NCI-H2107 treated with DMSO at 0.1 percent for 48 hours (cell line): ENCODE data around the gene LRP3.
A peak's percentile ranks its signal among the peaks of the same experiment; 100 is the strongest.
"Not testable (repeated sequence)": the region's sequence is repeated elsewhere in the genome, so short reads cannot be mapped to it uniquely, and the experiment has no call there.

Experiments
- DNase-seq: peaks from one replicate; lab custom pipeline; 2025; ENCODE audit not compliant: unreplicated experiment; lab: John Stamatoyannopoulos, UW

The LRP3 gene

DNA sequence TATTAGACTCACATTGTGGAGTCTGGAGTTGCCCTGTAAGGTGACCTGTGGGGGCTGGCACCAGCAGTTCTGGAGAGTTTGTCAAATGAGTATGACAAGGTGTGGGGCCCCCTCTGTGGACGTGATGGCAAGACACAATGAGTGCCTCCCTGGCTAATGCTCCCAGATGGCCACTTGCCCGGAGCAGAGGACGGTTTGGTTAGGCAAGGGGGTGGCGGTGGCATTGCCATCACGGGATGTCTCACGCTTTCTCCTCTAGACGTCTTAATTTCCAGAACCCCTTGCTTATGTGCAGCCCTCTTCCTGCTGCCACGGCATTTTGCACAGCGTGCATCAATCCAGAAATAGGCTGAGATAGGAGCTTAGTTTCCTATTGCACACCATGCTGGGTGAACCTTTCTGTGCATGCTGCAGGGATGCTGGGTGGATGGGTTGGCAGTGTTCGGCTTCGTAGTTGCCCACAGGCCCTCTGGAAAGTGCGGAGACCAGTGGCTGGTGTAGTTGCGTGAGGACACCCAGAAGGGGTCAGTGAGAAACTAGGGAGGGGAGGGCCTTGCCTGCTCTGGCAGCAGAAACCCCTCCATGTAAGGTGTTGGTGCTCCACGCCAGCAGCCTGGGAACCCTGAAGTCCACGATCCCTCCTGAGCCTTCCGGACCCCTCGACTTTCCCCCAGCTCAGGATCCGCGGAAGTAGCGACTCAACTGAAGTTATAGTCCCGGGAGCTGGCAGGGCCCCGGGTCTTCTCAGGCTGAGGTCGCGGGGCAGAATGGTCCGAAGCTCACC lies 18.1 kb upstream of the LRP3 start:
- DNase-seq, result peak; percentile 4

DNA sequence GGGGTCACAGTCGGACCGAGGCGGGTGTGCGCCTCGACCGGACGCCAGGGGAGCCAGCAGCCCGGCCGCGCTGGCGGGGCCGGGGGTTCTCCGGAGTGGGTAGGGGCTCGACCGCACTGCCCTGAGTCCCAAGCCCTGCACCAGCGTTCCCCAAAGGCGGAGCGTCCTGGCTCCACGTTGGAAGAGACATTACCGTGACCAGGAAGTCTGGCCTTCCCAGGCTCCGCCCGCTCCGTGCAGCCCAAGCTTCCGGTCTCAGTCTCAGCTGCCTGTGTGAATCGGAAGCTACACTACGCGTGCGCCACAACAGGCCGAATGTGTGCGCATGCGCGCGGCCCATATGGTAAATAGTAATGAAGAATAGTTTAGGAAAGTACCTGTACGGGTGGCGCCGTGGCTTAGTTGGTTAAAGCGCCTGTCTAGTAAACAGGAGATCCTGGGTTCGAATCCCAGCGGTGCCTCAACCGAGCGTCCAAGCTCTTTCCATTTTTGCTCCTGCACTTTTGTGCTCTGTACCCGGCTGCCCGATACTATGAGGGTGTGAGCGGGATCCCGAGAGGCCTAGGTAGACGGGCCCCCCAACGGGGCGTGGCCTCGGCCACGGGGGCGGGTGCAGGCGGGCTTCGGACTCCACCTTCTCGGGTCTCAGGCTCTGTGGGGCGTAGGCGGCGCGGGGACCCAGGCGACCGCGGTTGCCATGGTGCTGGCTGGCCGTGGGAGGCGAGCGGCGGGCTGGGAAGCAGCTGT lies 17.3 kb upstream of the LRP3 start:
- DNase-seq, result peak; percentile 98

DNA sequence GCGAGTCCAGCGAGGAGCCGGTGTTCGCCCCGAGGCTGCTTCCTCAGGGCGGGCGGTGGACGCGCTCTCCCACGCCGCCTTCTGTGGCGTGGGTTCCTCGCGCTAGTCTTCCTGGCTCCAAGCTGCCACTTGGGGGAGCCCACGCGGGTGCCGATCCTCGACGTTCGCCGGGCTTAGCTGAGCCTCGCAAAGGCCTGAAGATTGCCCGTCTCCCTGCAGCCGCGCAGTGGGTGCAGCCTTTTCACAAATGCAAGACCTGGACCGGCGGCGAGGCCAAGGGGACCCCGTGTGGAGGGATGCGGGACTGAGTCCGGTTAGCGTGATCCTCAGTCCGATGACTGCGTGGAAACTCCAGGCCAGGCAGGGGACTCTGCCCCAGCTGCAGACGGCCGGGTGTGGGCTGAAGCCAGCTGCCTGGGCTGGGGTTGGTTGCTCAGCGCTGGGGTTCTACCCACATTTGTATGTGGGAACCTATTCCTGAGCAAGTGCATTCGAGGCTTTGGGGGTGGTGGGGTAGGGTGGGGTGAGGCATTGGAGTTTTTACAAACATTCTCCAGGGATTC lies 16.6 kb upstream of the LRP3 start:
- DNase-seq, result peak; percentile 50

DNA sequence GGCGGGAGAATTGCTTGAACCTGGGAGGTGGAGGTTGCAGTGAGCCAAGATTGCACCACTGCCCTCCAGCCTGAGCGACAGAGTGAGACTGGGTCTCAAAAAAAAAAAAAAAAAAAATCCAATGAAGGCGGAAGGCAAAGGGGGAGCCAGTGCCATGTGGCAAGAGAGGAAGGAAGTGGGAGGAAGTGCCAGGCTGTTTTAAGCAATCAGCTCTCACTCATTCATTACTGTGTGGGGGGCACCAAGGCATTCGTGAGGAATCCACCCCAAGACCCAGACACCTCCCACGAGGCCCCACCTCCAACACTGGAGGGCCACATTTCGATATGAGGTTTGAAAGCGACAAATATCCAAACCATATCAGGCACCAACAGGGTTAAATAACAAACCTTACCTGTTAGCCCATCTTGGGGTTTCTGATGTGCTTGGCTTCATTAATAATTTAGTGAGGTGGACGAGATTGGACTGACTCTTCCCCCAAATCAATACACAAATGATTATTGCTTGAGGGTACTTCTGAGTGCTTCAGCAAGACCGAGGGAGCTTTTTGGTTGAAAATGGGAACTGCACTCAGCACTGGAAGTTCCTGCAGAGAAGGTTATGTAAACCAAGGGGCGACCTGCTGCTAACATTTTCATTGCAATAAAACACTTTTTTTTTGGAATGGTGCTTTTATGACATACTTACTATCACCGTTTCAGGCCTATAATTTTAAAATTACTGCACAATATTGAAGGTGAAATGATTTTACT lies 7.5 kb upstream of the LRP3 start:
- no peak for DNase-seq

DNA sequence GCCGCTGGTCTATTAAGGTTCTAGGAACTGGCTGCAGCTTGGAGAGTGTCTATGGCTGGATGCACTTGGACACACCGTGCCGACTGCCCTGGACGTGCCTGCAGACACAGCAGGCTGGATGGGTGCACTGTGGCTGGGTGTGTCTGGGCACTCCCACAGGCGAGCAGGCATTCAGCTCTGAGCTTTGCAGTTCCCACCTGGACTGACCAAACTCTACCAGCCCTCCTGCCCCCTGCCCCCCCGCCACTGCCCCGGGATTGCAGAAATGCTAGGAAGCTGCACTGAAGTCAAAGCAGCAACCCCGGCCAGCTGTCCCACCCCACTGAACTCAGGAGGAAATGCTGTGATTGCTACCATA lies 7.0 kb upstream of the LRP3 start:
- DNase-seq, result no peak

DNA sequence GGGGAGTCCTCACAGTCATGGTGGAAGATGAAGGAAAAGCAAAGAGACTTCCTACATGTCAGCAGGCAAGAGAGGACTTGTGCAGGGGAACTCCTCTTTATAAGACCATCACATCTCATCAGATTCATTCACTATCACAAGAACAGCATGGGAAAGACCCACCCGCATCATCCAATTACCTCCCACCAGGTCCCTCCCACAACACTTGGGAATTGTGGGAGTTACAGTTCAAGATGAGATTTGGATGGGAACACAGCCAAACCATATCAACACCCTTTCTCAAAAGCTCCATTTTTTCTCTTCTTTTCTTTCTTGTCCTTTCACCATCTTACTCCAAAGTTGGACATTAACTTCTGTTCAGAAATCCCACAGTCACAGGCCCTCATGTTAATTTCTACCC lies 4.7 kb upstream of the LRP3 start:
- no peak for DNase-seq

DNA sequence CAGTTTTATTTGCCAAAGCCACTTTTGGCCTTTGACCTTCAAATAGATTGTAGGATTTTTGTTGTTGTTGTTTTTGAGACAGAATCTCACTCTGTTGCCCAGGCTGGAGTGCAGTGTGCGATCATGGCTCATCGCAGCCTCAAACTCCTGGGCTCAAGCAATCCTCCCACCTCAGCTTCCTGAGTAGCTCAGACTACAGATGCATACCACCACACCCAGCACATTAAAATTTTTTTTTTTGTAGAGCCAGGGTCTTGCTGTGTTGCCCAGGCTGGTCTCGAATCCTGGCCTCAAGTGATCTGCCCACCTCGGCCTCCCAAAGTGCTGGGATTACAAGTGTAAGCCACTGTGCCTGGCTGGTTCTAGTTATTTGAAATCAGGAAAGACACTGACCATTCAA lies 3.0 kb upstream of the LRP3 start:
- DNase-seq, result not testable (repeated sequence)

DNA sequence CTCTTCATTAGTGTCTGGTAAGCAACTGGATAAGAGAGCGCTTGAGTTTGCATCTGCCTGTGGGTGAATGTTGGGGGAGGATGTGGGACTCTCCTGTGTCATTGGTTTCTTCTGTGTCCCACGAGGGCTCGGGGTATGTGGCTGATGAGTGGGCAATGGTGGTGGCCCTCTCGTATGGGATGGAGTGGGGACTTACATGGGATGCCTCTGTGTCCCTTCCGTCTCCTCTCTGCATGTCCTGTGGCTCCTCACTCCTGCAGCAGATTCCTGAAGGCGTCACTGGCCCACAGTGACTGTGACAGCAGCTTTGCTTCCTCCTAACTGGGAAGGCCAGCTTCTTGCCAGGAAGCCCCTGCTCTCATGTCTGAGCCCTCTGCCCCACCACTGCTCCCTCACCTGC lies 2.6 kb upstream of the LRP3 start:
- no peak for DNase-seq

DNA sequence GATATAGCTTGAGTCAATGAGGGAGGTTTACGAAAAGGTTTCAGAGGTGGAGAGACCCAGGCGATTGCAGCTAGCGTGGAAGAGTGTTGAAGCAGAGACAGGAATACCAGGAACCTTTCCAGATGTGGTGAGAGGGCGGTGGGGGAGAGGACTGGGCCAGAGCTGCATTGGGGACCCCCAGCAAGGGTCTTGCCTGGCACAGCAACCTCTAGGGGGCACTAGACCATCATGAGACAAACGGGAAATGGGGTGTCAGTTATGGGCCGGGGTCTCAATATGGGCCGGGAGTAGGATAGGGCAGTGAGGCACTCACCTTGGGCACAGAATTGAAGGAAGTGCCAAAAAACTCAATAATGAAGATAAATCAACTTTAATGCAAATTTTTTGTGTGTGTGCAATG lies 2.1 kb upstream of the LRP3 start:
- DNase-seq, result no peak

DNA sequence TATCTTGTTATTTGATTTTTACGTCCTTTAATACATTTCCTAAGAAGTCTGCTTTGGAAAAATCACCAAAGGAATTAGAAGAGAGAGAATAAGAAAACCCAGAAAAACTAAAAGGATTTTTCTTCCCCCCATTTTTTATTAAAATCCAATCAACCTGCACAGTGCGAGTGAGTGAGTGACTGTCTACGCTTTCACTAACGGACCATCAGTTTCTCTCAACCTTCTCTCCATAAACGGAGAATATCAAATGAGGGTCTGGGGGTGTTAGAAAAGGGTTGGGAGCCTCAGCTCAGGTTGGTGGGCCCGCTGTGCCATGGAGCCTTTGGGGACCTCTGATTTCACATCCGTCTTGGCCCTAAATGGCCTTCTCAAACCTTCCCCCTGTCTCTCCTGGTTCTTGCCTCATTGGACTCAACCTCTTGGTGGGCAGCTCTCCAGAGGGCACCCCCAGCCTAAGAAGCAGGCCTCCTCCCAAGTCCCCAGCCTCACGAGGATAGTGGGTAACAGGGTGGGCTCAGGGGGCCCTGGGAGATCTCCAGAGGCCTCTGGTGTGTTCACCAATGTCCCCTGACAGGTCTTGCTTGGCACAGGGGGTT lies 763 bp upstream of the LRP3 start:
- no peak for DNase-seq

DNA sequence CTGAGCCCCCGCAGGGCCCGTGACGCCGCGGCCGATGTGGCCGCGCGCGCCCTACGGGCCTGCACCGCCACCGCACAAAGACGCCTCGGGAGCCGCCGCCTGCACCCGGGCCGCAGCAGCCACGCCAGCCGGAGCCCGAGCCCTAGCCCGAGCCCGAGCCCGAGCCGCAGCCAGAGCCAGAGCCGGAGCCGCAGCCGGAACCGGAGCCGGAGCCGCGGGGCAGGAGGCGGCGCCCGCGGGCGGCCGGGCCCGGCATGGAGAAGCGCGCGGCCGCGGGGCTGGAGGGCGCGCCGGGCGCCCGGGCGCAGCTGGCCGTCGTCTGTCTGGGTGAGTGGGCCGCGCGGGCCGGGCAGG lies 379 bp downstream of the LRP3 start:
- no peak for DNase-seq

DNA sequence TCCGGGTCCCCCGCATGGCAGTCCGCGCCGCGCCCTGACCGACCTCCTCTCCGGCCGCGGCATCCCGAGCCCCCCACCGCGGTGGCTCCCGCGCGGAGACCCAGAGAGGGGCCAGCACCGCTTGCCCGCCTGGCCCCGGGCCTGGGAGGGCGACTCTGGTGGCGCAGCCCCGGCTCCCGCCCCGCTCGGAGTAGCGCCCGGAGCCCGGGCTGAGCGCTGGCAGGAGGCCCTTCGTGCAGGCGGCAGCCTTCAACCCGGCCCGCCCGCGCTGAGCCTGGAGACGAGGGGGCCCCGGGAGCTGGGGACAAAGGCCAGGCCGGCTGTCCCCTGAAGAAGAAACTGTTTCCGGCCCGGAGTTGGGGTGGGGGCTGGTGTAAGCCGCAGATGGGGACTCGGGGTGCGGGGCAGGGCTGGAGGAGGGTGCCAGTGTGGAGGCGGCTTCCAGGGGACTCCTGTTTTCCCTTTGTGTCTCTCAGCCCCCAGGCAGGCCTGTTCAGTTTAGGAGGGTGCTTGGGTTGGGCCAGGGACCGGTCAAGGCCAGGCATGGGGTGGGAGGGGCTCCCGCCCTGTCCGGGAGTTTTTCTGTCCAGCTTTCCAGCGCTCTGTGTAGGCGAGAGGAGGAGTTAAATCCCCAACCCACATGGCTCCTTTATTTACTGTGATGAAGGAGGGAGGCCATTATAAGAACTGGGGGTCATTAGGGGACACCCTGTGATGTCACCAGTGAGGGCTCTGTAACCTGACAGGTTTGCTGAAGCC lies 935 bp downstream of the LRP3 start:
- DNase-seq, result no peak

DNA sequence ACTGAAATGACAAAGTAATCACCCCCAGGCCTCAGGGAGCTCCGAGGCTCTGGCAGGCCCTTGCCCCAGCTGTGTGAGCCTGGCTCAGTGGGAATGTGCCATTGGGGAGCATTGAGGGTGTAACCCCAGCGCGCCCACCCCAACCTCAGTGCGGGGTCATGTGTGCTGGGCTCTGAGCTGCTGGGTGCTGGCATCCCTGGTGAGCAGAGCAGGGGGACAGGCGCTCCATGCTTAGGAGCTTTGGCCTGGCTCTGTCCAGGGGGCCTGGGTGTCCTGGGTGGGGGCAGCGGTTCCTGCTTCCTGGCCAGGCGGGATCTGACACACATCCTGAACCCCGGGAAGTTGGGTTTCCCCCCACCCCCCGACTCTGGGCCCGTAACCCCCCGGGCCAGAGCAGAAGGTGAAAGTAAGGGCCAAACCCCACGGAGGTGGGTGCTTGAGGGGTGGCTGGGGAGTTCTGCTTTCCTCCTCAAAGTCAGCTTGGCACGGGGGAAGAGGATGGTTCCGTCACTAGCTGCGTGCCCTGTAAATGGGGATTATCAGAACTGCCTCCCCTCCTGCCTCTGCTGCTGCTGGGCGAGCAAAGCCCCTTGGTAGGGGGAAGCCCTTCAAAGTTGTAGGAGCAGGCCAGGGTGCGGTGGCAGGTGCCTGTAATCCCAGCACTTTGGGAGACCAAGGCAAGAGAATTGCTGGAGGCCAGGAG lies 1.7 kb downstream of the LRP3 start:
- DNase-seq, result no peak

DNA sequence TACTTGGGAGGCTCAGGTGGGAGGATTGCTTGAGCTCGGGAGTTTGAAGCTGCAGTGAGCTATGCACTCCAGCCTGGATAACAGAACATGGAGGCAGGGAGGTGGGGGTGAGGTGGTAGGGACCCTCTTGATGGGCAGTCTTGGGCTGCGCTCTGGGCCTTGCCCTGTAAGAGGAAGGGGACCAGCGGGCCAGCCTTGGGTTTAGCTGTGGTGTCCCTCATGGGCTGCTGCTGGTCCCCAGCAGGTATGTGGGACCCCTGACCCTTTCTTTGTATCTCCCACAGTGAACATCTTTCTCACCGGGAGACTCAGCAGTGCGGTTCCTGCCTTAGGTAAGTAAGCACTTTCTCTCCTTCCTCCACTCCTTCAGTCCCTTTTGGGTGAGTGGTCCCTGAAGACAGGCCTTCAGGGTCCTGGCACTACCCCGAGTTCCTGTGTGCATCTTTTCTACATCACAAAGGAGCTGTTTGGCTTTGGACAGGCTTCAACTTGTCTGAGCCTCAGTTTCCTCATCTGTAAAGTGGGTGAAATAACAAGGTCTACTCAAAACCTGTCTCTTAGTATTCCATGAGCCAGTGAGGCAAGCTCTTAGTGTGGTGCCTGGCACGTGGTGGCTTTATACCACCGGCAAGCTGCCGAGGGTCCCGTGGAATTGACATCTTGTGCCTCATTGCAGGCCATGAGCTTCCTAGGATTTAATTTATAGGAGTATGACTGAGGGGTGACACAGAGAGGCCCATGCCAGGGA lies 2.5 kb downstream of the LRP3 start:
- DNase-seq, result no peak

DNA sequence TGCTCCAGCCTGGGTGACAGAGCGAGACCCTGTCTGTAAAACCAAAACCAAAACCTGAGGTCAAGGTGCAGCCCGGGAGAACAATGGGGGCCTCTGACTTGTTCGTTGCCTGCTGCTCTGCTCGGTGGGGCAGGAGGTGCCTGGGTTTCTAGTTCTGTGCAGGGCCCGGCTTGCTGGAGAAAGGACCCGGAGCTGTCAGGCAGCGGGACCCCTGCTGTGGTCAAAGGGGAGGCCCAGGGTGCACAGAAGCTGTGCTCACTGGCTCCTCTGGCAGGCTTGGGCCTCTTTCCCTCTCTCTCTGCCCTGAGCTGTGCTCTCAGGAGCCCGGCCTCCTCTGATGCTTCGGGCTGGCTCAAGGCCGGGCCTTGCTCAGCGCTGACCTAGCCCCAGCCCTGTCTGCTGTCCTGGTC lies 3.5 kb downstream of the LRP3 start:
- no peak for DNase-seq

DNA sequence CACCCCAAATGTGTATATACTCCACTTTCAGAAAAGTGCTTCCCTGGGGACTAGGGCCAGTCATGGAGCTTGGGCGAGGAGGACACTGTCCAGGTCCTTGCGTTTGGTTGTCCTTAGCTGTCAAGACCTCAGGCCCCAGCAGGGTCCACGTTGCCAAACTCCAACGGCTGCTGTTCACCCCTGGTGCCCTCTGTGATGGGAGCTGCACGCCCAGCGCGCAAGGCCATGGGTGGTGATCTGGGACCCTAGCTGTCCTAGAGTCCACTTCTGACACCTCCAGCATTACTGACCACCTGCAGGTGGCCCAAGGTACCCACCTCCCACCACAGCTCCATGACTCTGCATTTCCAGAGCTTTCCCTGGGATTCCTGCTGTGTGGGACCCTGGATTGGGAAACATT lies 4.0 kb downstream of the LRP3 start:
- DNase-seq, result no peak

DNA sequence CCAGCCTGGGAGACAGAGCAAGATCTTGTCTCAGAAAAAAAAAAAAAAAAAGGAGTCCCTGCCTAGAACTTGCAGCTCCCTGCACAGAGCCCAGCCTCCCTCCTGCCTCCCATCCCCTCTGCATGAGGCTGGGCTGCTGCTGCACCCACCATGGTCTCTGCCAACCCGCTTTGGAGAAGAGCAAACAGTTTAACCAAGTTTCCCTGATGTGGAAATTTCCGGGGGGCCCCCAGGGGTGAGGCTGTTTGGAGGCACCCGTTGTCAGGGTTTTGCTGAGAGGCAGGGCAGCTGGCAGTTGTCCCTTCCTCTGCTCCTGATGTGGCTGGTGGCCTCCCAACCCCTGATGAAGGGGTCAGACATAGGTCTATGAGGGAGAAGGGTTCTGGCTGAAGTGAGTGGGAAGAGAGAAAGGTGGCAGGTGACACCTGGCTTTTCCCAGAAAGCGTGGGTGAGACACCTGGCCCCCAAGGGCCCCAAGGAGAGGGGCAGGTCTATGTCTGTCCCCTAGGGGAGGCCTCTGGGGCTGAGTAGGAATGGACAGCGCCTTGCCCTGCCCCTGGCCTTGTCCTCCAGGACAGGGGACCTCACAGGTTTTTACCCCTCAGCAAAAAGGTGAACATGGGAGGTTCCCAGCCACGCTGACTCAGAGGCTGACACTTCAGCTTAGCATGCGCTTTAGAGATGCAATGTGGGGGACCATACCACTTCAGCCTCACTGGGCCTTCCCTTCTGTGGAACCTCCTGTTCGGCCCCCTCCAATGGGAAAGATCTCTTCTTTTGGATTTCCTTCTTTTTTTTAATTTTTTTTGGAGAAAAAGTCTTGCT lies 5.5 kb downstream of the LRP3 start:
- no peak for DNase-seq

DNA sequence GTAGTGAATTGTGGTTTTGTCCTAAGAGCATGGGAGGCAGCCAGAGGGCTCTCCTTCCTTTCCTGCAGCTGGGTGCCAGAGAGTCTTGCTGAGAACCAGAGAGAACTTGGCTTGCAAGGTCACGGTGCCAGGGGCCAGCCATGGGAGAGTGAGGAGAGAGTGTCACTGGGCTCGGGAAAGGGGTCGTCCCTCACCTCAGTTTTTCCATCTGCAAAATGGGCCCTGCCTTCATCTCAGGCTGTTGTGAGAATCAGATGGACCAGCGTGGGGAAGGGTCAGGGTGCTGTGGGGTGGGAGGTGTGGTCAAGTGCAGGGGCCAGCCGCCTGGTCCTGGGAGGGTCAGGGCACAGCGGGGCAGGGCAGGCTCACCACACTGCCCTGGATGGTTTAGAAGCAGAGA lies 7.3 kb downstream of the LRP3 start:
- DNase-seq, result no peak
